Measurements from ENCODE around the gene IL27RA. TPM values are rescaled to one million over a fixed set of nuclear protein-coding genes. Genes with fewer than 3 reads are reported as not detected.

IL27RA gene
- total RNA-seq, 1 donor from 2014 or later: 4.0 TPM

- peaks cover 28% of the 10 kb centered on the region for H3K36me3 ChIP-seq
- no peak overlapping the region for H3K27ac ChIP-seq (replicated peaks)
- intact Hi-C loops (cut with micrococcal nuclease): no loop called here
- H3K4me1 ChIP-seq: peaks cover 36% of the 10 kb centered on the region
- no peak for TF ChIP-seq CTCF (IDR thresholded peaks at IDR 0.05; ENCODE audit: borderline replicate concordance)
- no peak overlapping the region for H3K4me3 ChIP-seq
- no peaks in the 10 kb centered on the region for H3K9me3 ChIP-seq (replicated peaks)
- no peaks in the 10 kb centered on the region for H3K27me3 ChIP-seq (ENCODE audit: low read depth)
- DNase-seq: no peak
These were observed 41.5 kb upstream of the IL27RA start for GRCh38 chr19:13990085-13990484.

GRCh38 chr19:13992025-13992424 lies 39.5 kb upstream of the IL27RA start:
- TF ChIP-seq CTCF (IDR thresholded peaks at IDR 0.05; ENCODE audit: borderline replicate concordance): no peak
- Histone ChIP-seq H3K4me3 (no peak overlapping the region), H3K36me3 (peaks cover 29% of the 10 kb centered on the region), H3K27me3 (ENCODE audit: low read depth) (no peaks in the 10 kb centered on the region), H3K9me3 (replicated peaks) (no peaks in the 10 kb centered on the region), H3K27ac (replicated peaks) (no peak overlapping the region), H3K4me1 (peaks cover 24% of the 10 kb centered on the region)
- DNase-seq: no peak
- intact Hi-C loops (cut with micrococcal nuclease): no loop called here

GRCh38 chr19:13993590-13994300 lies 37.8 kb upstream of the IL27RA start:
- DNase-seq: no peak
- H3K36me3 ChIP-seq: peaks cover 40% of the 10 kb centered on the region

DNA sequence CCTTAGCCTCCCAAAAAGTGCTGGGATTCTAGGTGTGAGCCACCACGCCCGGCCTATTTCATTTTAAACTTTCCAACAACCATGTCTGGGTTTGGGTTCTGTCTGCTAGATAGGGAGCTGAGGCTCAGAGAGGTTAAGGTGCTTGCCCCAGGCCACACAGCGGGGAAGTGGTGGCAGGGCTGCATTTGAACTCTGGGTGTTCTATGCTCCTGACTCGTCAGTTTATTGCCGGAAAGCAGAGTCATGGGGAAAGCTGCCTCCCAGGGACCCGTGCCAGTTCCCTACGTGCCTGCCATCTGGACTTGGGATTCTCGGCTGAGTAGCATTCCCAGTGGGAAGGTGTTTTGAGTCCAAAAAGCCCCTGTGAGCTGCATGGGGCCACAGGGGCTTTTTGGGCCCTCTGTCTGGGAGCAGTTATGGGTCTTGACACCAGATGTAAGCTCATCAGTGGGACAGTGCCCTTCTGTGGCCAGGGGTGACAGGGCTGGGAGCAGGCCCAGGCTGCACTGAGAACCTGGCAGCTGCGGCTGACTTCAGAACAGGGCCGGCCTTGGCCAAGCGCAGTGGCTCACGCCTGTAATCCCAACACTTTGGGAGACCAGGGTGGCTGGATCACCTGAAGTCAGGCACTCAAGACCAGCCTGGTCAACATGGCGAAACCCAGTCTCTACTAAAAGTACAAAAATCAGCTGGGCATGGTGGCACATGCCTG lies 36.4 kb upstream of the IL27RA start:
- TF ChIP-seq CTCF (IDR thresholded peaks at IDR 0.05; ENCODE audit: borderline replicate concordance): no peak
- Histone ChIP-seq H3K36me3 (peaks cover 47% of the 10 kb centered on the region), H3K27me3 (ENCODE audit: low read depth) (no peaks in the 10 kb centered on the region), H3K4me3 (no peak overlapping the region), H3K4me1 (peaks cover 10% of the 10 kb centered on the region), H3K9me3 (replicated peaks) (peaks cover 9% of the 10 kb centered on the region), H3K27ac (replicated peaks) (peak overlapping the region; percentile 80)
- intact Hi-C loops (cut with micrococcal nuclease): no loop called here
- peak; percentile 48 for DNase-seq

More at GRCh38 chr19:13993590-13994300, 37.8 kb upstream of the IL27RA start:
- TF ChIP-seq CTCF (IDR thresholded peaks at IDR 0.05; ENCODE audit: borderline replicate concordance): no peak
- intact Hi-C loops (cut with micrococcal nuclease): no loop called here
- H3K4me3 ChIP-seq: no peak overlapping the region
- no peaks in the 10 kb centered on the region for H3K27me3 ChIP-seq (ENCODE audit: low read depth)
- H3K4me1 ChIP-seq: peaks cover 10% of the 10 kb centered on the region
- peak overlapping the region; percentile 16 for H3K27ac ChIP-seq (replicated peaks)
- peaks cover 3% of the 10 kb centered on the region for H3K9me3 ChIP-seq (replicated peaks)

DNA sequence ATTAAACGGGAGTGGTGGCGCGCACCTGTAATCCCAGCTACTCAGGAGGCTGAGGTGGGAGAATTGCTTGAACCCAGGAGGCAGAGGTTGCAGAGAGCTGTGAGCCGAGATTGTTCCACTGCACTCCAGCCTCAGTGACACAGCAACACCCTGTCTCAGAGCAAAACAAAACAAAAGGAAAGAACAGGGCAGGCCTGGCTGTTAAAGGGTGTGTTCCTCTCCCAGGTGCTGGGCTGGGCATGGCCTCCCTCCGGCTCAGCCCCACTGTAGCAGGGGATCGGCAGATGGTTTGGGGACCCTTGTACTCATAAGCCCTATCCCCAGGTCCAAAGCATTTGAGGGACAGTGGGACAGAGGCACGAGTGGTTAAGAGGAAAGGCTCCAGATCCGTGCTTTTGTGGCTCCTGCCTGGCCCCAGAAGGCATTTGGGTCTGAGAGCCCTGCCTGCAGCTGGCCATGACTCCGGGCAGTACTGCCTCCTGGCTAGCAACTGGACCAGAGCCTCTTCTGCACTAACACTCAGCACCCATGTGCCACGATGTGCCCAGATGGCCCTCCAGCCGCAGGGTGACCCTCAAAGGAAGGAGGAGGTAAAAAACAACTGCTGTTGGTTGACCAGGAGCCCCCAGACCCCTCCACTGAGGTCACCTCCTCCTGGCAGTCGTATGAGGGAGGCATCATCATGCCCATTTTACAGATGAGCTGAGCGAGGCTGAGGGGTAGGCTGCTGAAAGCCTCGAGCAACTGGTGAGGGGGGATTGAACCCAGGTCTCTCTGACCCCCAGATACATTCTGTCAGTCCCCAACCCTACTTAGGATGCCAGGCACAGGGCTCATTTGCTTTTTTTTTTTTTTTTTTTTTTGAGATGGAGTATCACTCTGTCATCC lies 35.4 kb upstream of the IL27RA start:
- Histone ChIP-seq H3K4me1 (peaks cover 16% of the 10 kb centered on the region), H3K36me3 (peaks cover 41% of the 10 kb centered on the region), H3K4me3 (no peak overlapping the region), H3K9me3 (replicated peaks) (peaks cover 9% of the 10 kb centered on the region), H3K27me3 (ENCODE audit: low read depth) (no peaks in the 10 kb centered on the region), H3K27ac (replicated peaks) (peak overlapping the region; percentile 80)
- TF ChIP-seq CTCF (IDR thresholded peaks at IDR 0.05; ENCODE audit: borderline replicate concordance): no peak
- DNase-seq: peak; percentile 11
- intact Hi-C loops (cut with micrococcal nuclease): no loop called here
